K562 (cell line): ENCODE measurements around the gene MS4A8. TPM values are rescaled to one million over a fixed set of nuclear protein-coding genes. Genes with fewer than 3 reads are reported as not detected.
A peak's percentile ranks its signal among the peaks of the same experiment; 100 is the strongest.

Experiments
- ATAC-seq: fragments of 200-7000 bp; cut with Tn5 transposase; 3 replicates; pipeline ENCODE4 v1.9.1; 2020; ENCODE audit warnings: moderate library complexity
- BruUV-seq: library from RNA; stranded (reverse); fragments of 400-500 nt; replicated peaks from 2 replicates; lab custom pipeline; 2021; lab: Mats Ljungman, UMichigan
- CTCF ChIA-PET: fragments of 300-600 bp; formaldehyde crosslinking; extraction: SDS; loops from one replicate; lab custom pipeline; 2021; ENCODE audit warnings: low intra/inter-chr PET ratio; lab: Yijun Ruan, JAX
- POLR2A ChIA-PET: fragments of 300-600, 350-650 bp; sonication (Branson Sonifier 250); formaldehyde crosslinking; extraction: SDS; loops from one replicate; lab custom pipeline; 2021; ENCODE audit warnings: antibody characterized with exemption, inconsistent platforms; lab: Yijun Ruan, JAX
- DNase-seq, 4 experiments: peaks; one replicate each; pipeline versions ENCODE4 v3.0.0 to v3.0.0-alpha.2; 2011 to 2018; ENCODE audit warnings: low spot score in 3 of 4, mixed read lengths in 3 of 4; ENCODE audit errors: extremely low read depth in 1 of 4
- FAIRE-seq: peaks from 2 replicates; lab custom pipeline; 2011; peaks lifted over from hg19 to GRCh38; lab: Jason Lieb, UNC
- H2AFZ ChIP-seq: 2 replicates; pipeline ENCODE4 v1.6.0; 2011; ENCODE audit warnings: low read depth, low read length, control low read depth, inconsistent platforms
- H3K27ac ChIP-seq: fragments of 200-600 bp; 3 replicates; pipeline ENCODE4 v1.8.0; 2011; ENCODE audit warnings: low read depth, mild to moderate bottlenecking, control low read depth, inconsistent platforms, low read length, moderate library complexity, mixed read lengths; ENCODE audit errors: extremely low read depth
- H3K27me3 ChIP-seq, 2 experiments: fragments of 300-600 bp in 1 of 2; 2 replicates in 1 of 2; 3 replicates in 1 of 2; pipeline versions ENCODE4 v1.6.0 to v1.8.0; 2011; ENCODE audit warnings: inconsistent platforms in 2 of 2, low read length in 2 of 2, mild to moderate bottlenecking in 1 of 2, mixed read lengths in 1 of 2, moderate library complexity in 1 of 2; ENCODE audit not compliant: control insufficient read depth in 2 of 2, insufficient read depth in 2 of 2
- H3K36me3 ChIP-seq: fragments of 300-600 bp; 3 replicates; pipeline ENCODE4 v1.8.0; 2011; ENCODE audit warnings: mild to moderate bottlenecking, low read length, inconsistent platforms; ENCODE audit not compliant: control insufficient read depth, insufficient read depth
- H3K4me1 ChIP-seq, 2 experiments: fragments of 200-600 bp in 1 of 2; replicated peaks in 1 of 2; 2 replicates in 1 of 2; 3 replicates in 1 of 2; pipeline versions ENCODE4 v1.5.1 to v1.8.0; 2011; ENCODE audit warnings: inconsistent platforms in 2 of 2, low read length in 2 of 2, mild to moderate bottlenecking in 1 of 2, mixed read lengths in 1 of 2, moderate library complexity in 1 of 2; ENCODE audit not compliant: control insufficient read depth in 2 of 2, insufficient read depth in 2 of 2
- H3K4me2 ChIP-seq: 2 replicates; pipeline ENCODE4 v1.6.1; 2011; ENCODE audit warnings: low read length, control low read depth, inconsistent platforms, mixed read lengths; ENCODE audit not compliant: insufficient read depth
- H3K4me3 ChIP-seq: fragments of 200-600 bp; sonication (generic), shearing (Covaris generic); 2 replicates; pipeline ENCODE4 v1.5.1; 2016; ENCODE audit warnings: control low read depth, inconsistent platforms
- H3K79me2 ChIP-seq: fragments of 200-600 bp; 3 replicates; pipeline ENCODE4 v1.8.0; 2011; ENCODE audit warnings: low read length, inconsistent platforms; ENCODE audit not compliant: control insufficient read depth, insufficient read depth
- H3K9ac ChIP-seq, 2 experiments: 2 replicates each; pipeline versions ENCODE4 v1.6.0 to v1.6.1; 2011; ENCODE audit warnings: low read depth in 2 of 2, low read length in 2 of 2, control low read depth in 1 of 2, inconsistent platforms in 1 of 2, mild to moderate bottlenecking in 1 of 2, mixed read lengths in 1 of 2; ENCODE audit not compliant: insufficient read depth in 1 of 2
- H3K9me1 ChIP-seq: one replicate; pipeline ENCODE4 v1.6.0; 2011; ENCODE audit warnings: inconsistent platforms, mild to moderate bottlenecking, low read length, moderate library complexity; ENCODE audit not compliant: control insufficient read depth, insufficient read depth
- H3K9me3 ChIP-seq: replicated peaks from 2 replicates; pipeline ENCODE4 v1.5.1; 2011; ENCODE audit warnings: low read depth, low read length, inconsistent platforms; ENCODE audit not compliant: control insufficient read depth, insufficient read depth
- H4K20me1 ChIP-seq: replicated peaks from 2 replicates; pipeline ENCODE4 v1.6.1; 2011; ENCODE audit warnings: low read length, inconsistent platforms, mixed read lengths; ENCODE audit not compliant: control insufficient read depth, insufficient read depth
- BRF1 ChIP-seq: IDR thresholded peaks from 3 replicates; pipeline ENCODE4 v1.6.1; 2011; ENCODE audit warnings: borderline replicate concordance, mild to moderate bottlenecking; ENCODE audit not compliant: insufficient read length; ENCODE audit errors: extremely low read depth
- CBX3 ChIP-seq, 2 experiments: IDR thresholded peaks; 1 replicate in 1 of 2; 2 replicates in 1 of 2; pipeline ENCODE4 v1.6.1; 2012; ENCODE audit warnings: inconsistent platforms in 2 of 2, low read length in 2 of 2, borderline replicate concordance in 1 of 2, control low read depth in 1 of 2
- CBX5 ChIP-seq: IDR thresholded peaks from 2 replicates; pipeline ENCODE4 v1.6.1; 2014; ENCODE audit warnings: low read depth, borderline replicate concordance
- DPF2 ChIP-seq: fragments of 450-650 bp; IDR thresholded peaks from 2 replicates; pipeline ENCODE4 v1.6.1; 2016
- E2F8 ChIP-seq: fragments of 450-650 bp; IDR thresholded peaks from 2 replicates; pipeline ENCODE4 v1.7.1; 2018; ENCODE audit warnings: mild to moderate bottlenecking, low read depth; ENCODE audit not compliant: partially characterized antibody
- GTF2A2 ChIP-seq: IDR thresholded peaks from 2 replicates; pipeline ENCODE4 v1.6.1; 2016; ENCODE audit warnings: mild to moderate bottlenecking, missing genetic modification characterization, missing compliant biosample characterization
- HMG20A ChIP-seq: fragments of 450-650 bp; formaldehyde crosslinking; conservative IDR thresholded peaks from 2 replicates; pipeline ENCODE4 v1.4.0; 2020; ENCODE audit warnings: mild to moderate bottlenecking, mixed read lengths
- MXD1 ChIP-seq: fragments of 250-450 bp; sonication (Bioruptor Pico); IDR thresholded peaks from 2 replicates; pipeline ENCODE4 v1.8.0; 2021; ENCODE audit warnings: borderline replicate concordance, mild to moderate bottlenecking, moderate library complexity; ENCODE audit not compliant: poor library complexity, severe bottlenecking
- NELFE ChIP-seq: IDR thresholded peaks from 2 replicates; pipeline ENCODE4 v1.6.1; 2011; ENCODE audit warnings: mild to moderate bottlenecking; ENCODE audit not compliant: insufficient read depth, insufficient read length
- POLR2G ChIP-seq: fragments of 200-400 bp; formaldehyde crosslinking; IDR thresholded peaks from 2 replicates; pipeline ENCODE4 v1.6.1; 2017; ENCODE audit warnings: low read depth, mild to moderate bottlenecking, antibody characterized with exemption, low read length, moderate library complexity
- SMAD1 ChIP-seq: fragments of 150-350 bp; IDR thresholded peaks from 2 replicates; pipeline ENCODE4 v1.6.1; 2014; ENCODE audit warnings: low read length, low read depth; ENCODE audit not compliant: partially characterized antibody
- TRIM28 ChIP-seq: fragments of 450-650 bp; IDR thresholded peaks from 2 replicates; pipeline ENCODE4 v1.6.1; 2017
- U2AF1 ChIP-seq: fragments of 200-400 bp; formaldehyde crosslinking; optimal IDR thresholded peaks from 2 replicates; pipeline ENCODE3; 2017; ENCODE audit warnings: mild to moderate bottlenecking, low read depth, low read length, moderate library complexity
- ZBTB43 ChIP-seq: sonication (generic); formaldehyde crosslinking; IDR thresholded peaks from 2 replicates; pipeline ENCODE4 v1.8.0; 2023; ENCODE audit warnings: mild to moderate bottlenecking, missing genetic modification reagents
- ZNF76 ChIP-seq: fragments of 250-450 bp; sonication (Bioruptor Pico); IDR thresholded peaks from 2 replicates; pipeline ENCODE4 v1.4.0; 2020; ENCODE audit warnings: mild to moderate bottlenecking, moderate library complexity, borderline replicate concordance
- WGBS: fragments of 100-300 bp; shearing (Covaris generic); methylation state at CpG from one replicate; pipeline ENCODE4 v1.1.6; 2016; ENCODE audit warnings: low coverage, mixed read lengths; ENCODE audit not compliant: insufficient coverage; ENCODE audit errors: missing lambda C conversion rate; 5-methylcytosine and 5-hydroxymethylcytosine counted together
- in situ Hi-C: fragments of 300-500 bp; cut with MboI; formaldehyde crosslinking; loops from 4 replicates; pipeline ENCODE4 v1.15.0; 2018; ENCODE audit warnings: inconsistent platforms, mixed read lengths
- intact Hi-C: fragments of 100-400 bp; cut with micrococcal nuclease; formaldehyde crosslinking; loops from 2 replicates; pipeline ENCODE4 v1.14.2; 2022
- polyA plus RNA-seq, 8 experiments: library from polyadenylated mRNA; depleted of rRNA in 4 of 8; stranded (reverse) in 5 of 8; unstranded in 3 of 8; fragments of >200 nt; fragmentation: Nextera tagmentation in 2 of 8; fragmentation: Illumina TruSeq in 1 of 8; extraction: Ambion mirVana in 2 of 8; extraction: Trizol in 1 of 8; gene quantifications; 2 replicates each; pipeline versions ENCODE4 v1.2.1 to v1.2.3, GENCODE V29; 2011 to 2014; ENCODE audit warnings: inconsistent platforms in 1 of 8, missing spikeins in 1 of 8
- total RNA-seq, 7 experiments: library from RNA; depleted of rRNA in 6 of 7; stranded (reverse); fragments of >200 nt in 6 of 7; fragmentation: Illumina TruSeq in 2 of 7; extraction: Trizol in 2 of 7; gene quantifications; 2 replicates each; pipeline versions ENCODE4 v1.2.1 to v1.2.3, GENCODE V29; 2011 to 2021; ENCODE audit warnings: low replicate concordance in 1 of 7
- TF ChIP-seq, protein P1 (sequence below): fragments of 250-450 bp; sonication (Bioruptor Pico); IDR thresholded peaks from 2 replicates; pipeline ENCODE4 v1.9.0; 2021; ENCODE audit warnings: mild to moderate bottlenecking
- TF ChIP-seq, protein P2 (sequence below): fragments of 250-450 bp; sonication (Bioruptor Pico); IDR thresholded peaks from 2 replicates; pipeline ENCODE4 v1.5.0; 2022; ENCODE audit warnings: mild to moderate bottlenecking

MS4A8 gene
- total and polyA plus RNA-seq, 9 of the 15 experiments (the other 6 are each of a cell fraction or from before 2014, with no cell fraction given): not detected

- H3K4me3 ChIP-seq: no peak overlapping the region
- ATAC-seq: no peak
- H4K20me1 ChIP-seq: no peaks in the 10 kb centered on the region
- no TSS peak for BruUV-seq
- H3K79me2 ChIP-seq: no peaks in the 10 kb centered on the region
- ChIA-PET POLR2A (no interaction called here), CTCF (no interaction called here)
- DNase-seq: no peak
- H3K4me2 ChIP-seq: no peak overlapping the region
- no peak overlapping the region for H2AFZ ChIP-seq
- no peak overlapping the region for H3K9ac ChIP-seq
- 0% methylated on average over 3 of the region's 3 CpGs for WGBS
- no peaks in the 10 kb centered on the region for H3K9me1 ChIP-seq
- no peak for FAIRE-seq
- H3K27ac ChIP-seq: no peak overlapping the region
- in situ Hi-C loops: no loop called here
- H3K4me1 ChIP-seq: no peaks in the 10 kb centered on the region
- H3K9me3 ChIP-seq: no peaks in the 10 kb centered on the region
- intact Hi-C loops: no loop called here
- no peaks in the 10 kb centered on the region for H3K36me3 ChIP-seq
- H3K27me3 ChIP-seq: no peaks in the 10 kb centered on the region
- TF ChIP-seq GTF2A2 (tag): no peak
- TF ChIP-seq DPF2: no peak
- TF ChIP-seq ZNF76 (CRISPR knock-in tag): no peak
- TF ChIP-seq NELFE: no peak
- no peak for TF ChIP-seq MXD1 (CRISPR knock-in tag)
- TF ChIP-seq CBX5: 0 out of 2 replicates have a peak, but pooled peaks have one; percentile 66
- no peak for TF ChIP-seq POLR2G
- TF ChIP-seq U2AF1: no peak
- TF ChIP-seq ZBTB43 (CRISPR knock-in tag): no peak
- peak in 1 of 2 experiments; percentile 79; a peak in 1 of 3 replicates for TF ChIP-seq CBX3 (IDR thresholded peaks at IDR 0.05; ENCODE audit: borderline replicate concordance in 1 of 2, low read length in 2 of 2)
- TF ChIP-seq, protein P1, sequence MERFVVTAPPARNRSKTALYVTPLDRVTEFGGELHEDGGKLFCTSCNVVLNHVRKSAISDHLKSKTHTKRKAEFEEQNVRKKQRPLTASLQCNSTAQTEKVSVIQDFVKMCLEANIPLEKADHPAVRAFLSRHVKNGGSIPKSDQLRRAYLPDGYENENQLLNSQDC (CRISPR knock-in tag): no peak
- no peak for TF ChIP-seq BRF1
- TF ChIP-seq HMG20A (CRISPR knock-in tag): no peak
- TF ChIP-seq E2F8: no peak
- TF ChIP-seq SMAD1: no peak
- TF ChIP-seq TRIM28: peak; percentile 78; the same call in 1 of the 2 replicates
- TF ChIP-seq, protein P2, sequence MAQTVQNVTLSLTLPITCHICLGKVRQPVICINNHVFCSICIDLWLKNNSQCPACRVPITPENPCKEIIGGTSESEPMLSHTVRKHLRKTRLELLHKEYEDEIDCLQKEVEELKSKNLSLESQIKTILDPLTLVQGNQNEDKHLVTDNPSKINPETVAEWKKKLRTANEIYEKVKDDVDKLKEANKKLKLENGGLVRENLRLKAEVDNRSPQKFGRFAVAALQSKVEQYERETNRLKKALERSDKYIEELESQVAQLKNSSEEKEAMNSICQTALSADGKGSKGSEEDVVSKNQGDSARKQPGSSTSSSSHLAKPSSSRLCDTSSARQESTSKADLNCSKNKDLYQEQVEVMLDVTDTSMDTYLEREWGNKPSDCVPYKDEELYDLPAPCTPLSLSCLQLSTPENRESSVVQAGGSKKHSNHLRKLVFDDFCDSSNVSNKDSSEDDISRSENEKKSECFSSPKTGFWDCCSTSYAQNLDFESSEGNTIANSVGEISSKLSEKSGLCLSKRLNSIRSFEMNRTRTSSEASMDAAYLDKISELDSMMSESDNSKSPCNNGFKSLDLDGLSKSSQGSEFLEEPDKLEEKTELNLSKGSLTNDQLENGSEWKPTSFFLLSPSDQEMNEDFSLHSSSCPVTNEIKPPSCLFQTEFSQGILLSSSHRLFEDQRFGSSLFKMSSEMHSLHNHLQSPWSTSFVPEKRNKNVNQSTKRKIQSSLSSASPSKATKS (CRISPR knock-in tag): no peak
Observed at GRCh38 chr11:60672255-60672654, 27.2 kb upstream of the MS4A8 start.
